ENCODE measurements around the gene MAP1LC3B2.

The MAP1LC3B2 gene

GRCh38 chr12:116610971-116611541, 51.9 kb downstream of the MAP1LC3B2 start:
- no peak overlapping the region for H3K56ac ChIP-seq (ENCODE audit: low read length)
- no CpG with 5 or more reads among the region's 11 CpGs for WGBS (ENCODE audit: extremely low coverage, insufficient coverage, low lambda C conversion rate)
- no peaks in the 10 kb centered on the region for H3K27me3 ChIP-seq (ENCODE audit: insufficient read depth, low read length, poor library complexity)
- no peak overlapping the region for H2BK5ac ChIP-seq (ENCODE audit: low read length)
- H4K8ac ChIP-seq (ENCODE audit: low read depth, low read length) = no peak overlapping the region
- H2BK15ac ChIP-seq (replicated peaks; ENCODE audit: low read depth) = no peak overlapping the region
- H3K79me2 ChIP-seq (ENCODE audit: control insufficient read depth, insufficient read depth, low read length) = no peaks in the 10 kb centered on the region
- H3K4ac ChIP-seq (ENCODE audit: low read depth, low read length) = no peak overlapping the region
- no peak overlapping the region for H3K4me2 ChIP-seq (ENCODE audit: low read length)
- no peak overlapping the region for H2BK120ac ChIP-seq (ENCODE audit: low read depth, low read length)
- H3K4me3 ChIP-seq (ENCODE audit: low read length) = no peak overlapping the region
- H3K18ac ChIP-seq (ENCODE audit: low read length) = no peak overlapping the region
- H3K27ac ChIP-seq (ENCODE audit: low read depth, low read length) = no peak overlapping the region
- no peak overlapping the region for H3K23ac ChIP-seq (ENCODE audit: low read length)
- no peaks in the 10 kb centered on the region for H3K79me1 ChIP-seq (ENCODE audit: low read length)
- H3K36me3 ChIP-seq (ENCODE audit: control insufficient read depth, insufficient read depth, low read length) = no peaks in the 10 kb centered on the region
- DNase-seq = no peak
- H2AK5ac ChIP-seq (ENCODE audit: low read length) = no peak overlapping the region
- no peak overlapping the region for H3K9ac ChIP-seq (ENCODE audit: low read length)
- peaks cover 3% of the 10 kb centered on the region for H3K4me1 ChIP-seq (ENCODE audit: control insufficient read depth, low read depth, low read length)
- H4K5ac ChIP-seq (ENCODE audit: low read length) = no peak overlapping the region

GRCh38 chr12:116612436-116612835, 53.3 kb downstream of the MAP1LC3B2 start:
- Histone ChIP-seq H3K18ac (ENCODE audit: low read length) (no peak overlapping the region), H2BK120ac (ENCODE audit: low read depth, low read length) (no peak overlapping the region), H3K56ac (ENCODE audit: low read length) (no peak overlapping the region), H3K4me1 (ENCODE audit: control insufficient read depth, low read depth, low read length) (peaks cover 3% of the 10 kb centered on the region), H3K4me2 (ENCODE audit: low read length) (no peak overlapping the region), H2BK15ac (replicated peaks; ENCODE audit: low read depth) (no peak overlapping the region), H4K5ac (ENCODE audit: low read length) (no peak overlapping the region), H3K27ac (ENCODE audit: low read depth, low read length) (no peak overlapping the region), H3K27me3 (ENCODE audit: insufficient read depth, low read length, poor library complexity) (no peaks in the 10 kb centered on the region), H2AK5ac (ENCODE audit: low read length) (no peak overlapping the region), H2BK5ac (ENCODE audit: low read length) (no peak overlapping the region), H3K4me3 (ENCODE audit: low read length) (no peak overlapping the region), H4K8ac (ENCODE audit: low read depth, low read length) (no peak overlapping the region), H3K23ac (ENCODE audit: low read length) (no peak overlapping the region), H3K9ac (ENCODE audit: low read length) (no peak overlapping the region), H3K4ac (ENCODE audit: low read depth, low read length) (no peak overlapping the region), H3K79me1 (ENCODE audit: low read length) (no peaks in the 10 kb centered on the region), H3K36me3 (ENCODE audit: control insufficient read depth, insufficient read depth, low read length) (no peaks in the 10 kb centered on the region), H3K79me2 (ENCODE audit: control insufficient read depth, insufficient read depth, low read length) (no peaks in the 10 kb centered on the region)
- WGBS (ENCODE audit: extremely low coverage, insufficient coverage, low lambda C conversion rate) = no CpG with 5 or more reads among the region's 6 CpGs
- no peak for DNase-seq

GRCh38 chr12:116613256-116613655, 54.1 kb downstream of the MAP1LC3B2 start:
- Histone ChIP-seq H3K4me2 (ENCODE audit: low read length) (no peak overlapping the region), H3K27ac (ENCODE audit: low read depth, low read length) (no peak overlapping the region), H3K9ac (ENCODE audit: low read length) (no peak overlapping the region), H2BK15ac (replicated peaks; ENCODE audit: low read depth) (no peak overlapping the region), H3K56ac (ENCODE audit: low read length) (no peak overlapping the region), H3K27me3 (ENCODE audit: insufficient read depth, low read length, poor library complexity) (no peaks in the 10 kb centered on the region), H2BK120ac (ENCODE audit: low read depth, low read length) (no peak overlapping the region), H2AK5ac (ENCODE audit: low read length) (no peak overlapping the region), H3K79me1 (ENCODE audit: low read length) (no peaks in the 10 kb centered on the region), H4K8ac (ENCODE audit: low read depth, low read length) (no peak overlapping the region), H3K4me1 (ENCODE audit: control insufficient read depth, low read depth, low read length) (peaks cover 3% of the 10 kb centered on the region), H3K79me2 (ENCODE audit: control insufficient read depth, insufficient read depth, low read length) (no peaks in the 10 kb centered on the region), H3K18ac (ENCODE audit: low read length) (no peak overlapping the region), H4K5ac (ENCODE audit: low read length) (no peak overlapping the region), H2BK5ac (ENCODE audit: low read length) (no peak overlapping the region), H3K4me3 (ENCODE audit: low read length) (no peak overlapping the region), H3K36me3 (ENCODE audit: control insufficient read depth, insufficient read depth, low read length) (no peaks in the 10 kb centered on the region), H3K4ac (ENCODE audit: low read depth, low read length) (no peak overlapping the region), H3K23ac (ENCODE audit: low read length) (no peak overlapping the region)
- no CpG with 5 or more reads among the region's 8 CpGs for WGBS (ENCODE audit: extremely low coverage, insufficient coverage, low lambda C conversion rate)
- DNase-seq = no peak

- Histone ChIP-seq H3K27ac (ENCODE audit: low read depth, low read length) (no peak overlapping the region), H3K4ac (ENCODE audit: low read depth, low read length) (no peak overlapping the region), H3K79me1 (ENCODE audit: low read length) (no peaks in the 10 kb centered on the region), H3K56ac (ENCODE audit: low read length) (no peak overlapping the region), H2BK15ac (replicated peaks; ENCODE audit: low read depth) (no peak overlapping the region), H4K8ac (ENCODE audit: low read depth, low read length) (no peak overlapping the region), H3K9ac (ENCODE audit: low read length) (no peak overlapping the region), H4K5ac (ENCODE audit: low read length) (no peak overlapping the region), H2AK5ac (ENCODE audit: low read length) (no peak overlapping the region), H3K4me3 (ENCODE audit: low read length) (no peak overlapping the region), H3K4me2 (ENCODE audit: low read length) (no peak overlapping the region), H2BK5ac (ENCODE audit: low read length) (no peak overlapping the region), H3K23ac (ENCODE audit: low read length) (no peak overlapping the region), H3K4me1 (ENCODE audit: control insufficient read depth, low read depth, low read length) (peaks cover 3% of the 10 kb centered on the region), H3K79me2 (ENCODE audit: control insufficient read depth, insufficient read depth, low read length) (no peaks in the 10 kb centered on the region), H3K36me3 (ENCODE audit: control insufficient read depth, insufficient read depth, low read length) (no peaks in the 10 kb centered on the region), H2BK120ac (ENCODE audit: low read depth, low read length) (no peak overlapping the region), H3K18ac (ENCODE audit: low read length) (no peak overlapping the region), H3K27me3 (ENCODE audit: insufficient read depth, low read length, poor library complexity) (no peaks in the 10 kb centered on the region)
- WGBS (ENCODE audit: extremely low coverage, insufficient coverage, low lambda C conversion rate) = no CpG with 5 or more reads among the region's 11 CpGs
- no peak for DNase-seq
Observed at GRCh38 chr12:116614194-116614915, 55.2 kb downstream of the MAP1LC3B2 start.

GRCh38 chr12:116615141-116615861, 56.1 kb downstream of the MAP1LC3B2 start:
- Histone ChIP-seq H3K27me3 (ENCODE audit: insufficient read depth, low read length, poor library complexity) (no peaks in the 10 kb centered on the region), H2AK5ac (ENCODE audit: low read length) (no peak overlapping the region), H3K79me1 (ENCODE audit: low read length) (no peaks in the 10 kb centered on the region), H3K36me3 (ENCODE audit: control insufficient read depth, insufficient read depth, low read length) (no peaks in the 10 kb centered on the region), H3K4me2 (ENCODE audit: low read length) (no peak overlapping the region), H2BK120ac (ENCODE audit: low read depth, low read length) (no peak overlapping the region), H3K79me2 (ENCODE audit: control insufficient read depth, insufficient read depth, low read length) (no peaks in the 10 kb centered on the region), H3K4ac (ENCODE audit: low read depth, low read length) (no peak overlapping the region), H2BK15ac (replicated peaks; ENCODE audit: low read depth) (no peak overlapping the region), H3K4me3 (ENCODE audit: low read length) (no peak overlapping the region), H3K56ac (ENCODE audit: low read length) (no peak overlapping the region), H3K23ac (ENCODE audit: low read length) (no peak overlapping the region), H4K5ac (ENCODE audit: low read length) (no peak overlapping the region), H3K9ac (ENCODE audit: low read length) (no peak overlapping the region), H3K18ac (ENCODE audit: low read length) (no peak overlapping the region), H3K4me1 (ENCODE audit: control insufficient read depth, low read depth, low read length) (peaks cover 3% of the 10 kb centered on the region), H2BK5ac (ENCODE audit: low read length) (no peak overlapping the region), H3K27ac (ENCODE audit: low read depth, low read length) (no peak overlapping the region), H4K8ac (ENCODE audit: low read depth, low read length) (no peak overlapping the region)
- no peak for DNase-seq
- WGBS (ENCODE audit: extremely low coverage, insufficient coverage, low lambda C conversion rate) = no CpG with 5 or more reads among the region's 13 CpGs
